ENCODE measurements around the gene SERPINH1. TPM values are rescaled to one million over a fixed set of nuclear protein-coding genes. Genes with fewer than 3 reads are reported as not detected.

SERPINH1 gene
- total and polyA plus RNA-seq, 2 of the 13 experiments (the other 11 are each of a cell fraction or from before 2014, with no cell fraction given): 83.6 to 83.8 TPM

- TF ChIP-seq LRRFIP1 (CRISPR knock-in tag; conservative IDR thresholded peaks at IDR 0.05): no peak
- TF ChIP-seq MAFF (IDR thresholded peaks at IDR 0.05; ENCODE audit: low read depth, low read length): no peak
These were observed 33.9 kb upstream of the SERPINH1 start (continued) for GRCh38 chr11:75527938-75528735.

- Histone ChIP-seq H4K20me1 (ENCODE audit: insufficient read depth, low read length) (peaks cover 2% of the 10 kb centered on the region; the same call in 1 of the 2 replicates), H3K4me1 (ENCODE audit: insufficient read depth, low read length) (peaks cover 67% of the 10 kb centered on the region), H3K4me2 (ENCODE audit: low read depth, low read length) (peak overlapping the region; percentile 54; the same call in 1 of the 2 replicates), H2AFZ (ENCODE audit: low read length) (no peak overlapping the region), H3K27me3 (ENCODE audit: control insufficient read depth in 1 of 2, insufficient read depth in 2 of 2, low read length in 2 of 2) (0 out of 5 replicates have a peak, but pooled peaks cover 0 to 8% of the 10 kb centered on the region in 2 experiments), H3K9ac (ENCODE audit: insufficient read depth, low read depth, low read length) (no peak overlapping the region), H3K27ac (ENCODE audit: extremely low read length, insufficient read depth, low read length) (no peak overlapping the region), H3K9me3 (ENCODE audit: low read length) (no peaks in the 10 kb centered on the region), H3K79me2 (ENCODE audit: insufficient read depth, low read length) (no peaks in the 10 kb centered on the region), H3K36me3 (replicated peaks in 1 of 2; ENCODE audit: control insufficient read depth in 1 of 2, insufficient read depth in 2 of 2, low read length in 2 of 2) (no peaks in the 10 kb centered on the region), H3K4me3 (replicated peaks in 1 of 3; ENCODE audit: insufficient read depth in 1 of 3, low read depth in 2 of 3, low read length in 3 of 3) (peak overlapping the region in 1 of 3 experiments; percentile 15; a peak in 1 of 6 replicates)
- intact Hi-C loops (cut with micrococcal nuclease; ENCODE audit: unreplicated experiment) (no loop called here), in situ Hi-C loops (cut with HindIII; ENCODE audit: extremely low pct_ligation_motif_present, low pct_unique_long_range_greater_than_20kb) (loop anchor here (5.0 kb wide), 3 partner anchors 33 to 143 kb away; no protein-coding TSS in a partner anchor)
- peak; percentile 48 for FAIRE-seq
- POLR2A ChIA-PET: interaction anchor here (1.0 to 1.5 kb wide), 2 partner anchors 24 to 32 kb away, joined by 3 to 4 read pairs; partner anchors contain the start of gene SERPINH1
- CTCF ChIA-PET (ENCODE audit: low intra/inter-chr PET ratio, low total read pairs): interaction anchor here (3.0 kb wide), 1 partner anchor 84 kb away, joined by 51 read pairs; no protein-coding TSS in a partner anchor
- ATAC-seq: peak; percentile 24
- BruUV-seq (replicated peaks): no TSS peak
- 4% methylated on average over 3 of the region's 3 CpGs for WGBS (ENCODE audit: low lambda C conversion rate)
- DNase-seq (ENCODE audit: low spot score): no peak
- TF ChIP-seq NR2F1 (CRISPR knock-in tag; IDR thresholded peaks at IDR 0.05) (peak in 1 of 2 experiments; percentile 42; a peak in 1 of 4 replicates), ARID5B (CRISPR knock-in tag; IDR thresholded peaks at IDR 0.05) (0 out of 2 replicates have a peak, but pooled peaks have one; percentile 11), NR2F6 (IDR thresholded peaks at IDR 0.05) (peak; percentile 63), NR2F6 (CRISPR knock-in tag; IDR thresholded peaks at IDR 0.05) (peak; percentile 55; the same call in 1 of the 2 replicates), HHEX (CRISPR knock-in tag; IDR thresholded peaks at IDR 0.05) (no peak), GATAD2A (CRISPR knock-in tag; IDR thresholded peaks at IDR 0.05) (peak; percentile 38; the same call in 1 of the 2 replicates), ZNF414 (CRISPR knock-in tag; IDR thresholded peaks at IDR 0.05) (no peak), MXD1 (CRISPR knock-in tag; IDR thresholded peaks at IDR 0.05) (no peak), SALL1 (CRISPR knock-in tag; IDR thresholded peaks at IDR 0.05) (peak; percentile 38; the same call in 1 of the 2 replicates), HNF4A (CRISPR knock-in tag; IDR thresholded peaks at IDR 0.05) (0 out of 2 replicates have a peak, but pooled peaks have one; percentile 33), ZNF569 (CRISPR knock-in tag; IDR thresholded peaks at IDR 0.05; ENCODE audit: borderline replicate concordance) (no peak)
These were observed 31.5 kb upstream of the SERPINH1 start for GRCh38 chr11:75530577-75530976.

Data from HepG2 (cell line).